Inflammatory macrophage treated with lipopolysaccharide for 4 hours (primary cell): Measurements from ENCODE around the gene HOXD13.

ENCODE experiments used
- DNase-seq: peaks from one replicate; pipeline ENCODE4 v3.0.0-alpha.2; 2020

The HOXD13 gene

GRCh38 chr2:176136374-176137251, 44.1 kb downstream of the HOXD13 start:
- no peak for DNase-seq

GRCh38 chr2:176137252-176137580, 44.7 kb downstream of the HOXD13 start:
- DNase-seq, result no peak

DNA sequence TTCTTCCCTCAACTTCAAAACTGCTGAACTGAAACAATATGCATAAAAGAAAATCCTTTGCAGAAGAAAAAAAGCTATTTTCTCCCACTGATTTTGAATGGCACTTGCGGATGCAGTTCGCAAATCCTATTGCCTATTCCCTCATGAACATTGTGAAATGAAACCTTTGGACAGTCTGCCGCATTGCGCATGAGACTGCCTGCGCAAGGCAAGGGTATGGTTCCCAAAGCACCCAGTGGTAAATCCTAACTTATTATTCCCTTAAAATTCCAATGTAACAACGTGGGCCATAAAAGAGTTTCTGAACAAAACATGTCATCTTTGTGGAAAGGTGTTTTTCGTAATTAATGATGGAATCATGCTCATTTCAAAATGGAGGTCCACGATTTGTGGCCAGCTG, 45.4 kb downstream of the HOXD13 start:
- no peak for DNase-seq

DNA sequence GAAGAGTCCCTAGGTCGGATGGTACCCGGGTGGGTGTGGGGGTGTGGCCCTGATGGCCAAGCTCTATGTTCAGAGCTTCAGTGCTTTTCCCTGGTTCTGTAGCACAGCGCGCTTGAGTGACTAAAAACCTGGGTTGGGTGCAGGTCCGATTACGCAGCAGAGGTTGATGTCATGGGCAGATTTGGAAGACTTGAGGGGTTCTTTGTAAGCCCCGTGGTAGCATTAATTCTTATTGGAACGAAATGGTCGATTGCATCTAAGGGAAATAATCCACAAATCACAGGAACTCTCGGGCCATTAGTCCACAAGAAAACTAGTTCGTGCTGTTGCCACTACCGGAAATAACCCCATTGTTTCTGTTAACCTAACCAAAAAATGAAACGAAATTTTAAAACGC, 46.0 kb downstream of the HOXD13 start:
- no peak for DNase-seq

- no peak for DNase-seq
Measured at GRCh38 chr2:176138923-176139660, 46.6 kb downstream of the HOXD13 start.

- no peak for DNase-seq
Measured at GRCh38 chr2:176139661-176140512, 47.4 kb downstream of the HOXD13 start.

DNA sequence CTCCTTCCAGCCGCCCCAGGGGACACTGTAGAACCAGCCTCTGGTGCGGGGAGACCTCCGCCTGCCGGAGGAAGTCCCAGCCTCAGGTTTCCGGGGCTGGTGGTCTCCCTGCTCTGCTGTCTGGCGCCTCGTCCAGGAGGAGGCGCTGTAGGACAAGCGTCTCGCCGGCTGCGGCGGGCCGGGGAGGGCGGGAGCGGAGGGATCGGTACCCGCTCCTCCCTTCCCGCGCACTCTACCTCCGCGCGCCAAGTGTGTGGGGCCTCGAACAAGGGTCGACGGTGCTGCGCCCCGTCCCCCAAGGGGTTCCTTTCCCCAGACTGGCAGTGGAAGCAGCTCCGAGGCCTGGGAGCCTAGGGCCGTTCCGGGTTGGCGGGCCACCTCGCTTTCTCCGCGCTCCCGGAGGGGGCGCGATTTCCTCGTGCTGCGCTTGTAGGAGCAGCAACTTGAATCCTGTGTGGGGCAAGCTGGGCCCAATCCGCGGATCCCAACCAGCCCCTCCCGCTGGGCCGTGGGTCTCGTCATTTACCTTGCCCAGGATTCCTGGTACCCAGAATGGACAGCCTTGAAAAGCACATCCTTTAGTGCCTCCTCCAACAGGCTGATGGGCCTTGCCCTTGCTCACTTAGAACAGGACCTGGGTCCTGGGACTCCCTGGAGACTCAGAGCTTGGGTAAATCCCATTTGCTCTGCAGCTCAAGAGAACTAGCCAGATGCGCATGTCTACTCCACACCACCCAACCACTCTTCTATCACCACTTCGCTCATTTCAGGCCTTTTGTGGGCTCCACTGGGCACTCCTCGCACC, 48.2 kb downstream of the HOXD13 start:
- DNase-seq, result peak; percentile 27

- no peak for DNase-seq
Measured at GRCh38 chr2:176142281-176142680, 49.8 kb downstream of the HOXD13 start.
